ENCODE data around the gene MAP1S. TPM values are rescaled to one million over a fixed set of nuclear protein-coding genes. Genes with fewer than 3 reads are reported as not detected.

The MAP1S gene
- total RNA-seq, 4 donors from 2014 or later: 23.9 to 71.8 (median 48.7) TPM

GRCh38 chr19:17766543-17767131 is 47.4 kb downstream of the MAP1S start:
- Histone ChIP-seq H3K36me3 (no peaks in the 10 kb centered on the region), H3K4me3 (peak overlapping the region in 1 of 4 donors; percentile 2), H3K4me1 (peaks cover 0 to 15% (median 2%) of the 10 kb centered on the region in 4 donors), H3K27ac (peak overlapping the region in 3 of 4 donors; percentile 45 to 81 (median 78)), H3K27me3 (no peaks in the 10 kb centered on the region), H3K9me3 (no peaks in the 10 kb centered on the region)
- TF ChIP-seq POLR2A (IDR thresholded peaks at IDR 0.05): no peak
- peak; percentile 49 to 96 (median 80) for TF ChIP-seq CTCF (IDR thresholded peaks at IDR 0.05)
- peak; percentile 75 to 99 (median 95) for DNase-seq

- TF ChIP-seq CTCF (IDR thresholded peaks at IDR 0.05) (no peak), POLR2A (IDR thresholded peaks at IDR 0.05) (no peak)
- Histone ChIP-seq H3K27me3 (no peaks in the 10 kb centered on the region), H3K36me3 (no peaks in the 10 kb centered on the region), H3K4me3 (no peak overlapping the region), H3K9me3 (no peaks in the 10 kb centered on the region), H3K27ac (no peak overlapping the region), H3K4me1 (peaks cover 0 to 15% (median 2%) of the 10 kb centered on the region in 4 donors)
- no peak for DNase-seq
Observed at GRCh38 chr19:17767559-17767958, 48.3 kb downstream of the MAP1S start.

- peaks cover 0 to 12% (median under 1%) of the 10 kb centered on the region in 4 donors for H3K4me1 ChIP-seq
- no peaks in the 10 kb centered on the region for H3K36me3 ChIP-seq
- H3K4me3 ChIP-seq: no peak overlapping the region
- no peak for TF ChIP-seq CTCF (IDR thresholded peaks at IDR 0.05)
- no peak for TF ChIP-seq POLR2A (IDR thresholded peaks at IDR 0.05)
- no peaks in the 10 kb centered on the region for H3K27me3 ChIP-seq
- DNase-seq: no peak
- no peak overlapping the region for H3K27ac ChIP-seq
- no peaks in the 10 kb centered on the region for H3K9me3 ChIP-seq
Observed at GRCh38 chr19:17770613-17771012, 51.3 kb downstream of the MAP1S start.

GRCh38 chr19:17772172-17772571 is 52.9 kb downstream of the MAP1S start:
- no peaks in the 10 kb centered on the region for H3K9me3 ChIP-seq
- DNase-seq: no peak

GRCh38 chr19:17775245-17775927 is 56.1 kb downstream of the MAP1S start:
- DNase-seq: peak in 2 of 3 donors; percentile 45 to 78
- Histone ChIP-seq H3K27ac (peak overlapping the region in 1 of 4 donors; percentile 69), H3K9me3 (no peaks in the 10 kb centered on the region), H3K36me3 (no peaks in the 10 kb centered on the region), H3K27me3 (no peaks in the 10 kb centered on the region), H3K4me3 (no peak overlapping the region), H3K4me1 (peaks cover 0 to 10% (median 3%) of the 10 kb centered on the region in 4 donors)
- TF ChIP-seq CTCF (IDR thresholded peaks at IDR 0.05) (peak; percentile 17 to 68 (median 48)), POLR2A (IDR thresholded peaks at IDR 0.05) (no peak)

More at GRCh38 chr19:17772172-17772571, 52.9 kb downstream of the MAP1S start:
- H3K27me3 ChIP-seq: no peaks in the 10 kb centered on the region
- no peaks in the 10 kb centered on the region for H3K36me3 ChIP-seq
- peaks cover 0 to 7% (median 0%) of the 10 kb centered on the region in 4 donors for H3K4me1 ChIP-seq
- H3K27ac ChIP-seq: no peak overlapping the region
- no peak for TF ChIP-seq POLR2A (IDR thresholded peaks at IDR 0.05)
- no peak for TF ChIP-seq CTCF (IDR thresholded peaks at IDR 0.05)
- H3K4me3 ChIP-seq: no peak overlapping the region

Measured in Peyer's patch (tissue), 4 donors.